HG03558 (cell line): ENCODE results near the gene MEDAG.

Source experiments
- ATAC-seq: cut with Tn5 transposase; IDR thresholded peaks from one replicate; pipeline ENCODE4 v1.9.1; 2021; ENCODE audit warnings: moderate number of reproducible peaks; ENCODE audit not compliant: unreplicated experiment; ENCODE audit errors: extremely low read depth

Gene MEDAG

GRCh38 chr13:30905932-30906383 is at the start of gene MEDAG:
Gene MEDAG, plus strand, starts transcription at chr13:30906271. Its CDS starts 245 bp downstream, at chr13:30906516.
- no peak for ATAC-seq

- no peak for ATAC-seq
Measured at GRCh38 chr13:30857018-30857417, 49.1 kb upstream of the MEDAG start.

GRCh38 chr13:30857636-30858035 is 48.4 kb upstream of the MEDAG start:
- ATAC-seq: no peak

- no peak for ATAC-seq
Measured at GRCh38 chr13:30859326-30859725, 46.7 kb upstream of the MEDAG start.

GRCh38 chr13:30861163-30861562 is 44.9 kb upstream of the MEDAG start:
- ATAC-seq: no peak

- ATAC-seq: no peak
Measured at GRCh38 chr13:30861836-30862467, 44.1 kb upstream of the MEDAG start.

GRCh38 chr13:30862707-30863106 is 43.4 kb upstream of the MEDAG start:
- no peak for ATAC-seq

- no peak for ATAC-seq
Measured at GRCh38 chr13:30863231-30863630, 42.8 kb upstream of the MEDAG start.

- no peak for ATAC-seq
Measured at GRCh38 chr13:30863796-30864195, 42.3 kb upstream of the MEDAG start.

GRCh38 chr13:30864433-30865122 is 41.5 kb upstream of the MEDAG start:
- no peak for ATAC-seq

GRCh38 chr13:30865123-30866049 is 40.7 kb upstream of the MEDAG start:
- no peak for ATAC-seq

GRCh38 chr13:30866677-30867076 is 39.4 kb upstream of the MEDAG start:
- ATAC-seq: no peak

- ATAC-seq: no peak
Measured at GRCh38 chr13:30867089-30867669, 38.9 kb upstream of the MEDAG start.

- ATAC-seq: no peak
Measured at GRCh38 chr13:30868799-30869470, 37.1 kb upstream of the MEDAG start.

GRCh38 chr13:30869491-30869890 is 36.6 kb upstream of the MEDAG start:
- no peak for ATAC-seq

GRCh38 chr13:30870049-30870884 is 35.8 kb upstream of the MEDAG start:
- no peak for ATAC-seq

GRCh38 chr13:30870916-30871587 is 35.0 kb upstream of the MEDAG start:
- no peak for ATAC-seq

- ATAC-seq: no peak
Measured at GRCh38 chr13:30871588-30872275, 34.3 kb upstream of the MEDAG start.
